ENCODE data around the gene CRELD2. TPM values are rescaled to one million over a fixed set of nuclear protein-coding genes. Genes with fewer than 3 reads are reported as not detected.

CRELD2 gene
- total and polyA plus RNA-seq, 2 of the 13 experiments (the other 11 are each of a cell fraction or from before 2014, with no cell fraction given), result 17.2 to 44.7 TPM

DNA sequence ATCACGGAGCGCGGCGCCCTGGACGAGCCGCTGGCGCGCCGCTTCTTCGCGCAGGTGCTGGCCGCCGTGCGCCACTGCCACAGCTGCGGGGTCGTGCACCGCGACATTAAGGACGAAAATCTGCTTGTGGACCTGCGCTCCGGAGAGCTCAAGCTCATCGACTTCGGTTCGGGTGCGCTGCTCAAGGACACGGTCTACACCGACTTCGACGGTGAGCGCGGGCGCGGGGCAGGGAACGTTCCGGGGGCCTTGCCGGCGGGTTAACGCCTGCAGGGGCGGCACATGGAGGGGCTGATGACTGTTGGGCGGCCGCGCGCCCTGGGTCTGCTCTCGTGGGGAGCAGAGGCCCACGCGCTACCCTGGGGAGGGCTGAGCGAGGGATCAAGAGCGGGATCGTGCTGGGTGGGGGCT lies 43.2 kb downstream of the CRELD2 start (continued):
- TF ChIP-seq, protein P1, sequence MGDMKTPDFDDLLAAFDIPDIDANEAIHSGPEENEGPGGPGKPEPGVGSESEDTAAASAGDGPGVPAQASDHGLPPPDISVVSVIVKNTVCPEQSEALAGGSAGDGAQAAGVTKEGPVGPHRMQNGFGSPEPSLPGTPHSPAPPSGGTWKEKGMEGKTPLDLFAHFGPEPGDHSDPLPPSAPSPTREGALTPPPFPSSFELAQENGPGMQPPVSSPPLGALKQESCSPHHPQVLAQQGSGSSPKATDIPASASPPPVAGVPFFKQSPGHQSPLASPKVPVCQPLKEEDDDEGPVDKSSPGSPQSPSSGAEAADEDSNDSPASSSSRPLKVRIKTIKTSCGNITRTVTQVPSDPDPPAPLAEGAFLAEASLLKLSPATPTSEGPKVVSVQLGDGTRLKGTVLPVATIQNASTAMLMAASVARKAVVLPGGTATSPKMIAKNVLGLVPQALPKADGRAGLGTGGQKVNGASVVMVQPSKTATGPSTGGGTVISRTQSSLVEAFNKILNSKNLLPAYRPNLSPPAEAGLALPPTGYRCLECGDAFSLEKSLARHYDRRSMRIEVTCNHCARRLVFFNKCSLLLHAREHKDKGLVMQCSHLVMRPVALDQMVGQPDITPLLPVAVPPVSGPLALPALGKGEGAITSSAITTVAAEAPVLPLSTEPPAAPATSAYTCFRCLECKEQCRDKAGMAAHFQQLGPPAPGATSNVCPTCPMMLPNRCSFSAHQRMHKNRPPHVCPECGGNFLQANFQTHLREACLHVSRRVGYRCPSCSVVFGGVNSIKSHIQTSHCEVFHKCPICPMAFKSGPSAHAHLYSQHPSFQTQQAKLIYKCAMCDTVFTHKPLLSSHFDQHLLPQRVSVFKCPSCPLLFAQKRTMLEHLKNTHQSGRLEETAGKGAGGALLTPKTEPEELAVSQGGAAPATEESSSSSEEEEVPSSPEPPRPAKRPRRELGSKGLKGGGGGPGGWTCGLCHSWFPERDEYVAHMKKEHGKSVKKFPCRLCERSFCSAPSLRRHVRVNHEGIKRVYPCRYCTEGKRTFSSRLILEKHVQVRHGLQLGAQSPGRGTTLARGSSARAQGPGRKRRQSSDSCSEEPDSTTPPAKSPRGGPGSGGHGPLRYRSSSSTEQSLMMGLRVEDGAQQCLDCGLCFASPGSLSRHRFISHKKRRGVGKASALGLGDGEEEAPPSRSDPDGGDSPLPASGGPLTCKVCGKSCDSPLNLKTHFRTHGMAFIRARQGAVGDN (CRISPR knock-in tag; IDR thresholded peaks at IDR 0.05), result peak; percentile 48
- TF ChIP-seq ZBTB42 (CRISPR knock-in tag; IDR thresholded peaks at IDR 0.05) (no peak), NR3C1 (CRISPR knock-in tag; IDR thresholded peaks at IDR 0.05) (no peak), RBFOX2 (IDR thresholded peaks at IDR 0.05; ENCODE audit: low read depth, low read length) (peak; percentile 84), KMT2B (CRISPR knock-in tag; IDR thresholded peaks at IDR 0.05) (no peak), ZNF343 (CRISPR knock-in tag; IDR thresholded peaks at IDR 0.05) (no peak), ZNF530 (CRISPR knock-in tag; IDR thresholded peaks at IDR 0.05; ENCODE audit: low read depth) (no peak), KLF16 (CRISPR knock-in tag; IDR thresholded peaks at IDR 0.05) (no peak), ZC3H13 (CRISPR knock-in tag; IDR thresholded peaks at IDR 0.05) (peak; percentile 64; the same call in 1 of the 2 replicates), HOXA5 (CRISPR knock-in tag; IDR thresholded peaks at IDR 0.05) (no peak), CBX5 (CRISPR knock-in tag; IDR thresholded peaks at IDR 0.05; ENCODE audit: borderline replicate concordance) (no peak), ATF7-NPFF (CRISPR knock-in tag; IDR thresholded peaks at IDR 0.05; ENCODE audit: low read depth) (no peak), RXRA (CRISPR knock-in tag; IDR thresholded peaks at IDR 0.05) (no peak), DNMT3B (CRISPR knock-in tag; conservative IDR thresholded peaks at IDR 0.05) (no peak)
- TF ChIP-seq, protein P2, sequence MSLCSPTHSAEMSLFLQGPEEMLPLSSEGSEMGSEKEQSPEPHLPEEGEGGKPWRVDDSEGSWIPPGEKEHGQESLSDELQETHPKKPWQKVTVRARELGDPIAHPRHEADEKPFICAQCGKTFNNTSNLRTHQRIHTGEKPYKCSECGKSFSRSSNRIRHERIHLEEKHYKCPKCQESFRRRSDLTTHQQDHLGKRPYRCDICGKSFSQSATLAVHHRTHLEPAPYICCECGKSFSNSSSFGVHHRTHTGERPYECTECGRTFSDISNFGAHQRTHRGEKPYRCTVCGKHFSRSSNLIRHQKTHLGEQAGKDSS (CRISPR knock-in tag; IDR thresholded peaks at IDR 0.05; ENCODE audit: borderline replicate concordance, low read depth), result no peak
- TF ChIP-seq, protein P3, sequence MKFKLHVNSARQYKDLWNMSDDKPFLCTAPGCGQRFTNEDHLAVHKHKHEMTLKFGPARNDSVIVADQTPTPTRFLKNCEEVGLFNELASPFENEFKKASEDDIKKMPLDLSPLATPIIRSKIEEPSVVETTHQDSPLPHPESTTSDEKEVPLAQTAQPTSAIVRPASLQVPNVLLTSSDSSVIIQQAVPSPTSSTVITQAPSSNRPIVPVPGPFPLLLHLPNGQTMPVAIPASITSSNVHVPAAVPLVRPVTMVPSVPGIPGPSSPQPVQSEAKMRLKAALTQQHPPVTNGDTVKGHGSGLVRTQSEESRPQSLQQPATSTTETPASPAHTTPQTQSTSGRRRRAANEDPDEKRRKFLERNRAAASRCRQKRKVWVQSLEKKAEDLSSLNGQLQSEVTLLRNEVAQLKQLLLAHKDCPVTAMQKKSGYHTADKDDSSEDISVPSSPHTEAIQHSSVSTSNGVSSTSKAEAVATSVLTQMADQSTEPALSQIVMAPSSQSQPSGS (CRISPR knock-in tag; IDR thresholded peaks at IDR 0.05), result no peak
- TF ChIP-seq, protein P4, sequence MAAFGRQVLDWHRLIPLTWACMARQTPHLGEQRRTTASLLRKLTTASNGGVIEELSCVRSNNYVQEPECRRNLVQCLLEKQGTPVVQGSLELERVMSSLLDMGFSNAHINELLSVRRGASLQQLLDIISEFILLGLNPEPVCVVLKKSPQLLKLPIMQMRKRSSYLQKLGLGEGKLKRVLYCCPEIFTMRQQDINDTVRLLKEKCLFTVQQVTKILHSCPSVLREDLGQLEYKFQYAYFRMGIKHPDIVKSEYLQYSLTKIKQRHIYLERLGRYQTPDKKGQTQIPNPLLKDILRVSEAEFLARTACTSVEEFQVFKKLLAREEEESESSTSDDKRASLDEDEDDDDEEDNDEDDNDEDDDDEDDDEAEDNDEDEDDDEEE (CRISPR knock-in tag; IDR thresholded peaks at IDR 0.05), result no peak

All from HepG2 (cell line).